ENCODE data around the gene HMGA1. TPM values are rescaled to one million over a fixed set of nuclear protein-coding genes. Genes with fewer than 3 reads are reported as not detected.
A peak's percentile ranks its signal among the peaks of the same experiment; 100 is the strongest.

Gene HMGA1
- total and polyA plus RNA-seq, 2 of the 13 experiments (the other 11 are each of a cell fraction or from before 2014, with no cell fraction given), result 117 to 145 TPM

DNA sequence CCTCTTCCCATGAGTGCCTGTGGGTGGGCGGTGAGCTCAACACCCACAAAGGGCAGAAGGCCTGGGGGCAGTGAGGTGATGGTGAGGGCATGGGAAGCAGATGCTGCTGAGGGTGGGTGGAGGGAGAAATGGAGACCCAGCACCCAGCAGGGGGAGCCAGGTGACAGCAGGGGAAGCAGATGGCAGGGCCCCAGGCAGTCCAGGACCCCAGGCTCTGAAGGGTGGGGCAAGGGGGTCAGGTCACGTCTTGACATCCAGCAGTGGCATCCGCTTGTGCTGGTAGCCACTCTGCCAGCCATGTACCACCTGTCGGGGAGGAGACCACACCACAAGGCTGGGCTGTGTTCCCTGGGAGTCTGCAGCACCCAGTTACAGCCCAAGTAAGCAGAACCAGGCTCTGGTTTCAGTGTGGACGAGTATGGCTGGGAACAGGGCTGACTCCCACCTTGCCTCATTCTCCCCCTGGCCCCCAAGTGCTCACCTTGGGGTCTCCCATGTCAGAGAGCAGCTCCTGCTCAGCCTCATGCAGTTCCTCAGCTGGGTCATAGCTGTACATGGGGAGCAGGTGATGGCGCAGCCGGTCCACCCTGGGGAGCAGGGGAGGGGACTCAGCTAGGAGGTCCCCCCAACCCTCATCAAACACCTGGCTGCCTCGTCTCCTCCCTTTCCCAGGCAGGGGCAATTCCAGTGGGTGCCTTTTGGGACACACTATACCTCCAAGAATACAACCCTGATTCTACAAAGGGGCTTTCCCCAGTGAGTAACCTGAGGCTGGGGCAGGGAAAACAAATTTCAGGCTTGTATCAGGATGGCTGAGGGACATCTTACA lies 10.1 kb downstream of the HMGA1 start (continued):
- TF ChIP-seq, protein P1, sequence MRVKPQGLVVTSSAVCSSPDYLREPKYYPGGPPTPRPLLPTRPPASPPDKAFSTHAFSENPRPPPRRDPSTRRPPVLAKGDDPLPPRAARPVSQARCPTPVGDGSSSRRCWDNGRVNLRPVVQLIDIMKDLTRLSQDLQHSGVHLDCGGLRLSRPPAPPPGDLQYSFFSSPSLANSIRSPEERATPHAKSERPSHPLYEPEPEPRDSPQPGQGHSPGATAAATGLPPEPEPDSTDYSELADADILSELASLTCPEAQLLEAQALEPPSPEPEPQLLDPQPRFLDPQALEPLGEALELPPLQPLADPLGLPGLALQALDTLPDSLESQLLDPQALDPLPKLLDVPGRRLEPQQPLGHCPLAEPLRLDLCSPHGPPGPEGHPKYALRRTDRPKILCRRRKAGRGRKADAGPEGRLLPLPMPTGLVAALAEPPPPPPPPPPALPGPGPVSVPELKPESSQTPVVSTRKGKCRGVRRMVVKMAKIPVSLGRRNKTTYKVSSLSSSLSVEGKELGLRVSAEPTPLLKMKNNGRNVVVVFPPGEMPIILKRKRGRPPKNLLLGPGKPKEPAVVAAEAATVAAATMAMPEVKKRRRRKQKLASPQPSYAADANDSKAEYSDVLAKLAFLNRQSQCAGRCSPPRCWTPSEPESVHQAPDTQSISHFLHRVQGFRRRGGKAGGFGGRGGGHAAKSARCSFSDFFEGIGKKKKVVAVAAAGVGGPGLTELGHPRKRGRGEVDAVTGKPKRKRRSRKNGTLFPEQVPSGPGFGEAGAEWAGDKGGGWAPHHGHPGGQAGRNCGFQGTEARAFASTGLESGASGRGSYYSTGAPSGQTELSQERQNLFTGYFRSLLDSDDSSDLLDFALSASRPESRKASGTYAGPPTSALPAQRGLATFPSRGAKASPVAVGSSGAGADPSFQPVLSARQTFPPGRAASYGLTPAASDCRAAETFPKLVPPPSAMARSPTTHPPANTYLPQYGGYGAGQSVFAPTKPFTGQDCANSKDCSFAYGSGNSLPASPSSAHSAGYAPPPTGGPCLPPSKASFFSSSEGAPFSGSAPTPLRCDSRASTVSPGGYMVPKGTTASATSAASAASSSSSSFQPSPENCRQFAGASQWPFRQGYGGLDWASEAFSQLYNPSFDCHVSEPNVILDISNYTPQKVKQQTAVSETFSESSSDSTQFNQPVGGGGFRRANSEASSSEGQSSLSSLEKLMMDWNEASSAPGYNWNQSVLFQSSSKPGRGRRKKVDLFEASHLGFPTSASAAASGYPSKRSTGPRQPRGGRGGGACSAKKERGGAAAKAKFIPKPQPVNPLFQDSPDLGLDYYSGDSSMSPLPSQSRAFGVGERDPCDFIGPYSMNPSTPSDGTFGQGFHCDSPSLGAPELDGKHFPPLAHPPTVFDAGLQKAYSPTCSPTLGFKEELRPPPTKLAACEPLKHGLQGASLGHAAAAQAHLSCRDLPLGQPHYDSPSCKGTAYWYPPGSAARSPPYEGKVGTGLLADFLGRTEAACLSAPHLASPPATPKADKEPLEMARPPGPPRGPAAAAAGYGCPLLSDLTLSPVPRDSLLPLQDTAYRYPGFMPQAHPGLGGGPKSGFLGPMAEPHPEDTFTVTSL (CRISPR knock-in tag; IDR thresholded peaks at IDR 0.05; ENCODE audit: borderline replicate concordance), result no peak
- TF ChIP-seq ZNF614 (CRISPR knock-in tag; IDR thresholded peaks at IDR 0.05; ENCODE audit: borderline replicate concordance) (no peak), NPAS2 (CRISPR knock-in tag; IDR thresholded peaks at IDR 0.05; ENCODE audit: borderline replicate concordance) (no peak), MIER2 (CRISPR knock-in tag; IDR thresholded peaks at IDR 0.05) (0 out of 2 replicates have a peak, but pooled peaks have one; percentile 37)
- TF ChIP-seq, protein P2, sequence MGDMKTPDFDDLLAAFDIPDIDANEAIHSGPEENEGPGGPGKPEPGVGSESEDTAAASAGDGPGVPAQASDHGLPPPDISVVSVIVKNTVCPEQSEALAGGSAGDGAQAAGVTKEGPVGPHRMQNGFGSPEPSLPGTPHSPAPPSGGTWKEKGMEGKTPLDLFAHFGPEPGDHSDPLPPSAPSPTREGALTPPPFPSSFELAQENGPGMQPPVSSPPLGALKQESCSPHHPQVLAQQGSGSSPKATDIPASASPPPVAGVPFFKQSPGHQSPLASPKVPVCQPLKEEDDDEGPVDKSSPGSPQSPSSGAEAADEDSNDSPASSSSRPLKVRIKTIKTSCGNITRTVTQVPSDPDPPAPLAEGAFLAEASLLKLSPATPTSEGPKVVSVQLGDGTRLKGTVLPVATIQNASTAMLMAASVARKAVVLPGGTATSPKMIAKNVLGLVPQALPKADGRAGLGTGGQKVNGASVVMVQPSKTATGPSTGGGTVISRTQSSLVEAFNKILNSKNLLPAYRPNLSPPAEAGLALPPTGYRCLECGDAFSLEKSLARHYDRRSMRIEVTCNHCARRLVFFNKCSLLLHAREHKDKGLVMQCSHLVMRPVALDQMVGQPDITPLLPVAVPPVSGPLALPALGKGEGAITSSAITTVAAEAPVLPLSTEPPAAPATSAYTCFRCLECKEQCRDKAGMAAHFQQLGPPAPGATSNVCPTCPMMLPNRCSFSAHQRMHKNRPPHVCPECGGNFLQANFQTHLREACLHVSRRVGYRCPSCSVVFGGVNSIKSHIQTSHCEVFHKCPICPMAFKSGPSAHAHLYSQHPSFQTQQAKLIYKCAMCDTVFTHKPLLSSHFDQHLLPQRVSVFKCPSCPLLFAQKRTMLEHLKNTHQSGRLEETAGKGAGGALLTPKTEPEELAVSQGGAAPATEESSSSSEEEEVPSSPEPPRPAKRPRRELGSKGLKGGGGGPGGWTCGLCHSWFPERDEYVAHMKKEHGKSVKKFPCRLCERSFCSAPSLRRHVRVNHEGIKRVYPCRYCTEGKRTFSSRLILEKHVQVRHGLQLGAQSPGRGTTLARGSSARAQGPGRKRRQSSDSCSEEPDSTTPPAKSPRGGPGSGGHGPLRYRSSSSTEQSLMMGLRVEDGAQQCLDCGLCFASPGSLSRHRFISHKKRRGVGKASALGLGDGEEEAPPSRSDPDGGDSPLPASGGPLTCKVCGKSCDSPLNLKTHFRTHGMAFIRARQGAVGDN (CRISPR knock-in tag; IDR thresholded peaks at IDR 0.05), result peak; percentile 62
- TF ChIP-seq, protein P3, sequence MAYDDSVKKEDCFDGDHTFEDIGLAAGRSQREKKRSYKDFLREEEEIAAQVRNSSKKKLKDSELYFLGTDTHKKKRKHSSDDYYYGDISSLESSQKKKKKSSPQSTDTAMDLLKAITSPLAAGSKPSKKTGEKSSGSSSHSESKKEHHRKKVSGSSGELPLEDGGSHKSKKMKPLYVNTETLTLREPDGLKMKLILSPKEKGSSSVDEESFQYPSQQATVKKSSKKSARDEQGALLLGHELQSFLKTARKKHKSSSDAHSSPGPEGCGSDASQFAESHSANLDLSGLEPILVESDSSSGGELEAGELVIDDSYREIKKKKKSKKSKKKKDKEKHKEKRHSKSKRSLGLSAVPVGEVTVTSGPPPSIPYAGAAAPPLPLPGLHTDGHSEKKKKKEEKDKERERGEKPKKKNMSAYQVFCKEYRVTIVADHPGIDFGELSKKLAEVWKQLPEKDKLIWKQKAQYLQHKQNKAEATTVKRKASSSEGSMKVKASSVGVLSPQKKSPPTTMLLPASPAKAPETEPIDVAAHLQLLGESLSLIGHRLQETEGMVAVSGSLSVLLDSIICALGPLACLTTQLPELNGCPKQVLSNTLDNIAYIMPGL (CRISPR knock-in tag; IDR thresholded peaks at IDR 0.05; ENCODE audit: borderline replicate concordance in 1 of 2, low read depth in 1 of 2), result peak in 1 of 2 experiments; percentile 35; a peak in 1 of 4 replicates
- TF ChIP-seq, protein P4, sequence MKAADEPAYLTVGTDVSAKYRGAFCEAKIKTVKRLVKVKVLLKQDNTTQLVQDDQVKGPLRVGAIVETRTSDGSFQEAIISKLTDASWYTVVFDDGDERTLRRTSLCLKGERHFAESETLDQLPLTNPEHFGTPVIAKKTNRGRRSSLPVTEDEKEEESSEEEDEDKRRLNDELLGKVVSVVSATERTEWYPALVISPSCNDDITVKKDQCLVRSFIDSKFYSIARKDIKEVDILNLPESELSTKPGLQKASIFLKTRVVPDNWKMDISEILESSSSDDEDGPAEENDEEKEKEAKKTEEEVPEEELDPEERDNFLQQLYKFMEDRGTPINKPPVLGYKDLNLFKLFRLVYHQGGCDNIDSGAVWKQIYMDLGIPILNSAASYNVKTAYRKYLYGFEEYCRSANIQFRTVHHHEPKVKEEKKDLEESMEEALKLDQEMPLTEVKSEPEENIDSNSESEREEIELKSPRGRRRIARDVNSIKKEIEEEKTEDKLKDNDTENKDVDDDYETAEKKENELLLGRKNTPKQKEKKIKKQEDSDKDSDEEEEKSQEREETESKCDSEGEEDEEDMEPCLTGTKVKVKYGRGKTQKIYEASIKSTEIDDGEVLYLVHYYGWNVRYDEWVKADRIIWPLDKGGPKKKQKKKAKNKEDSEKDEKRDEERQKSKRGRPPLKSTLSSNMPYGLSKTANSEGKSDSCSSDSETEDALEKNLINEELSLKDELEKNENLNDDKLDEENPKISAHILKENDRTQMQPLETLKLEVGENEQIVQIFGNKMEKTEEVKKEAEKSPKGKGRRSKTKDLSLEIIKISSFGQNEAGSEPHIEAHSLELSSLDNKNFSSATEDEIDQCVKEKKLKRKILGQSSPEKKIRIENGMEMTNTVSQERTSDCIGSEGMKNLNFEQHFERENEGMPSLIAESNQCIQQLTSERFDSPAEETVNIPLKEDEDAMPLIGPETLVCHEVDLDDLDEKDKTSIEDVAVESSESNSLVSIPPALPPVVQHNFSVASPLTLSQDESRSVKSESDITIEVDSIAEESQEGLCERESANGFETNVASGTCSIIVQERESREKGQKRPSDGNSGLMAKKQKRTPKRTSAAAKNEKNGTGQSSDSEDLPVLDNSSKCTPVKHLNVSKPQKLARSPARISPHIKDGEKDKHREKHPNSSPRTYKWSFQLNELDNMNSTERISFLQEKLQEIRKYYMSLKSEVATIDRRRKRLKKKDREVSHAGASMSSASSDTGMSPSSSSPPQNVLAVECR (CRISPR knock-in tag; IDR thresholded peaks at IDR 0.05; ENCODE audit: borderline replicate concordance), result no peak
- TF ChIP-seq, protein P5, sequence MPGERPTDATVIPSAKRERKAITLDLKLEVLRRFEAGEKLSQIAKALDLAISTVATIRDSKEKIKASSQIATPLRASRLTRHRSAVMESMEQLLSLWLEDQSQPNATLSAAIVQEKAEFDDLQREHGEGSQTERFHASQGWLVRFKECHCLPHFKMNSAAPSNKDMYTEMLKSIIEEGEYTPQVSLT (CRISPR knock-in tag; IDR thresholded peaks at IDR 0.05; ENCODE audit: borderline replicate concordance, low read depth), result no peak

Data from HepG2 (cell line).